Measurements from ENCODE around the gene SLC15A1.
"Not testable (repeated sequence)": the region's sequence is repeated elsewhere in the genome, so short reads cannot be mapped to it uniquely, and the experiment has no call there.

Gene SLC15A1

GRCh38 chr13:98781045-98781444, 28.6 kb upstream of the SLC15A1 start:
- DNase-seq: no peak

GRCh38 chr13:98780451-98780850, 28.0 kb upstream of the SLC15A1 start:
- DNase-seq: no peak

- no peak for DNase-seq
Observed at GRCh38 chr13:98779695-98780094, 27.2 kb upstream of the SLC15A1 start.

GRCh38 chr13:98778749-98779148, 26.3 kb upstream of the SLC15A1 start:
- DNase-seq: no peak

- no peak for DNase-seq
Observed at GRCh38 chr13:98776644-98777043, 24.2 kb upstream of the SLC15A1 start.

- DNase-seq: no peak
Observed at GRCh38 chr13:98775844-98776598, 23.5 kb upstream of the SLC15A1 start.

GRCh38 chr13:98775386-98775785, 22.9 kb upstream of the SLC15A1 start:
- no peak for DNase-seq

- DNase-seq: no peak
Observed at GRCh38 chr13:98774776-98775175, 22.3 kb upstream of the SLC15A1 start.

- DNase-seq: no peak
Observed at GRCh38 chr13:98773921-98774320, 21.4 kb upstream of the SLC15A1 start.

GRCh38 chr13:98772794-98773452, 20.5 kb upstream of the SLC15A1 start:
- DNase-seq: no peak

- DNase-seq: no peak
Observed at GRCh38 chr13:98771838-98772611, 19.6 kb upstream of the SLC15A1 start.

GRCh38 chr13:98769736-98770135, 17.3 kb upstream of the SLC15A1 start:
- DNase-seq: no peak

- DNase-seq: no peak
Observed at GRCh38 chr13:98768522-98768921, 16.1 kb upstream of the SLC15A1 start.

GRCh38 chr13:98766697-98767096, 14.2 kb upstream of the SLC15A1 start:
- DNase-seq: no peak

GRCh38 chr13:98765996-98766519, 13.6 kb upstream of the SLC15A1 start:
- DNase-seq: no peak

- DNase-seq: no peak
Observed at GRCh38 chr13:98761986-98762616, 9.6 kb upstream of the SLC15A1 start.

- DNase-seq: no peak
Observed at GRCh38 chr13:98761126-98761985, 8.9 kb upstream of the SLC15A1 start.

- DNase-seq: no peak
Observed at GRCh38 chr13:98755729-98756128, 3.3 kb upstream of the SLC15A1 start.

GRCh38 chr13:98755116-98755515, 2.6 kb upstream of the SLC15A1 start:
- DNase-seq: no peak

GRCh38 chr13:98754468-98754867, 2.0 kb upstream of the SLC15A1 start:
- DNase-seq: not testable (repeated sequence)

GRCh38 chr13:98751861-98752466, 508 bp downstream of the SLC15A1 start:
- DNase-seq: no peak

- no peak for DNase-seq
Observed at GRCh38 chr13:98751367-98751782, 1.1 kb downstream of the SLC15A1 start.

Measured in activated CD4-positive, alpha-beta T cell treated with anti-CD3 and anti-CD28 coated beads, Interleukin-2, amount 50 U/mL, for 1 hour (primary cell).